Gastroesophageal sphincter (tissue), 4 donors: ENCODE data around the gene UROC1. TPM values are rescaled to one million over a fixed set of nuclear protein-coding genes. Genes with fewer than 3 reads are reported as not detected.

ENCODE experiments used
- ATAC-seq: fragments of 150-250 bp; one replicate; pipeline ENCODE4 v1.9.1; 2016; ENCODE audit warnings: mild to moderate bottlenecking, moderate library complexity
- H3K27ac ChIP-seq, 4 donors: fragments of 200-600 bp; sonication (generic) in 3 of 4; 1 replicate in 3 of 4; 2 replicates in 1 of 4; pipeline ENCODE4 v1.5.1; 2016 to 2019
- H3K27me3 ChIP-seq: fragments of 200-600 bp; sonication (generic); one replicate; pipeline ENCODE4 v1.5.1; 2019
- H3K36me3 ChIP-seq, 2 donors: fragments of 200-600 bp; sonication (generic); one replicate each; pipeline ENCODE4 v1.5.1; 2019; ENCODE audit warnings: control low read depth in 1 of 2
- H3K4me1 ChIP-seq, 3 donors: fragments of 200-600 bp; sonication (generic); 1 replicate in 2 of 3; 2 replicates in 1 of 3; pipeline ENCODE4 v1.5.1; 2016 to 2019; ENCODE audit warnings: control low read depth in 2 of 3
- H3K4me3 ChIP-seq, 2 donors: fragments of 200-600 bp; sonication (generic); one replicate each; pipeline ENCODE4 v1.5.1; 2019; ENCODE audit warnings: mild to moderate bottlenecking in 1 of 2, moderate library complexity in 1 of 2
- H3K9me3 ChIP-seq, 3 donors: fragments of 200-600 bp; sonication (generic); one replicate each; pipeline ENCODE4 v1.5.1; 2017 to 2019; ENCODE audit warnings: control low read depth in 2 of 3
- EP300 ChIP-seq: sonication (generic); formaldehyde crosslinking; IDR thresholded peaks from one replicate; pipeline ENCODE4 v1.6.1; 2017; ENCODE audit warnings: antibody characterized with exemption, mild to moderate bottlenecking
- POLR2A ChIP-seq, 2 donors: fragments of 450-650 bp; IDR thresholded peaks; one replicate each; pipeline ENCODE4 v1.6.1; 2017; ENCODE audit warnings: antibody characterized with exemption in 2 of 2, mild to moderate bottlenecking in 2 of 2, moderate library complexity in 1 of 2
- POLR2AphosphoS5 ChIP-seq: sonication (generic); formaldehyde crosslinking; IDR thresholded peaks from one replicate; pipeline ENCODE4 v1.6.1; 2017; ENCODE audit warnings: antibody characterized with exemption
- WGBS, 2 donors: methylation state at CpG; one replicate each; pipeline ENCODE4 v1.1.5; 2018; ENCODE audit warnings: low coverage in 1 of 2; 5-methylcytosine and 5-hydroxymethylcytosine counted together
- total RNA-seq, 4 donors: library from RNA; depleted of rRNA; stranded (reverse); fragments of >200 nt; gene quantifications; one replicate each; pipeline ENCODE4 v1.1.0, GENCODE V29; 2016
- TF ChIP-seq, protein P1 (sequence below), 4 experiments: fragments of 200-600 bp in 2 of 4; fragments of 450-650 bp in 2 of 4; sonication (generic) in 1 of 4; IDR thresholded peaks; one replicate each; pipeline ENCODE4 v1.5.1; 2017 to 2019; ENCODE audit warnings: antibody characterized with exemption in 4 of 4, mild to moderate bottlenecking in 2 of 4, moderate library complexity in 2 of 4

Gene UROC1
- total RNA-seq, 4 donors from 2014 or later: not detected

GRCh38 chr3:126557415-126557745 lies 39.8 kb upstream of the UROC1 start:
- peaks cover 8% of the 10 kb centered on the region for H3K27me3 ChIP-seq
- H3K4me1 ChIP-seq: no peaks in the 10 kb centered on the region
- no peak overlapping the region for H3K4me3 ChIP-seq
- TF ChIP-seq EP300: no peak
- TF ChIP-seq POLR2A (IDR thresholded peaks at IDR 0.05): no peak
- TF ChIP-seq POLR2AphosphoS5: no peak
- TF ChIP-seq, protein P1, sequence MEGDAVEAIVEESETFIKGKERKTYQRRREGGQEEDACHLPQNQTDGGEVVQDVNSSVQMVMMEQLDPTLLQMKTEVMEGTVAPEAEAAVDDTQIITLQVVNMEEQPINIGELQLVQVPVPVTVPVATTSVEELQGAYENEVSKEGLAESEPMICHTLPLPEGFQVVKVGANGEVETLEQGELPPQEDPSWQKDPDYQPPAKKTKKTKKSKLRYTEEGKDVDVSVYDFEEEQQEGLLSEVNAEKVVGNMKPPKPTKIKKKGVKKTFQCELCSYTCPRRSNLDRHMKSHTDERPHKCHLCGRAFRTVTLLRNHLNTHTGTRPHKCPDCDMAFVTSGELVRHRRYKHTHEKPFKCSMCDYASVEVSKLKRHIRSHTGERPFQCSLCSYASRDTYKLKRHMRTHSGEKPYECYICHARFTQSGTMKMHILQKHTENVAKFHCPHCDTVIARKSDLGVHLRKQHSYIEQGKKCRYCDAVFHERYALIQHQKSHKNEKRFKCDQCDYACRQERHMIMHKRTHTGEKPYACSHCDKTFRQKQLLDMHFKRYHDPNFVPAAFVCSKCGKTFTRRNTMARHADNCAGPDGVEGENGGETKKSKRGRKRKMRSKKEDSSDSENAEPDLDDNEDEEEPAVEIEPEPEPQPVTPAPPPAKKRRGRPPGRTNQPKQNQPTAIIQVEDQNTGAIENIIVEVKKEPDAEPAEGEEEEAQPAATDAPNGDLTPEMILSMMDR (IDR thresholded peaks at IDR 0.05): no peak
- no peak overlapping the region for H3K27ac ChIP-seq
- ATAC-seq: no peak
- H3K9me3 ChIP-seq: peaks cover 0 to 14% (median 0%) of the 10 kb centered on the region in 3 donors
- H3K36me3 ChIP-seq: no peaks in the 10 kb centered on the region
- WGBS, 2 donors: no CpG with 5 or more reads among the region's 11 CpGs

DNA sequence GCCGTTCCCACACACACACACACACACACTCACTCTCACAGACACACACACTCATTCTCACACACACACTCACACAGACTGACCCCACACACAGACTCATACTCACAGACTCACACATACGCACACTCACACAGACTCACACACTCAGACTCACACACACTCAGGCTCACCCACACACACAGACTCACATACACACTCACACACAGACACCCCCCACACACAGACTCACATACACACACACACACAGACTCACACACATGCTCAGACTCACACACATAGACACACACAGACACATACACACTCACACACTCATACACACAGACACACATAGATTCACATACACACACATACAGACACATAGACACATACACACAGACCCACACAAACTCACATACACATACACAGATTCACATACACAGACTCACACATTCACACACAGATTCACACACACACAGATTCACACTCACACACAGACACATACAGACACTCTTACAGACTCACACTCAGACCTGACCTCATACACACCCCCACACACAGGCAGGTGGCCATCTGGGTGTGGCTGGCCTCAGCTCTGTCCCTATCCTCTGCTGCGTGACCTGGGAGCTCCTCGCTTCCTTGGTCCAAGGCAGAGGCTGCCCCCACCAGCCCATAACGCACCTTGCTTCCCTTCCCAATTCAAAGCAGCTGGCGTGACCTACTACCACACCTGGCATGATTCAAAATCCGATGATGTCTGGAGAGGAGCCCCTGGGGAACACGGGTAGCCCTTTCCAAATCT lies 39.3 kb upstream of the UROC1 start:
- TF ChIP-seq POLR2AphosphoS5 (no peak), EP300 (no peak)
- TF ChIP-seq, protein P1 (IDR thresholded peaks at IDR 0.05): no peak
- Histone ChIP-seq H3K4me1 (no peaks in the 10 kb centered on the region), H3K27ac (no peak overlapping the region), H3K36me3 (no peaks in the 10 kb centered on the region), H3K4me3 (no peak overlapping the region), H3K27me3 (peaks cover 8% of the 10 kb centered on the region), H3K9me3 (peaks cover 0 to 12% (median 0%) of the 10 kb centered on the region in 3 donors)
- no peak for ATAC-seq
- WGBS, 2 donors: 84 to 86% methylated on average over 2 to 3 of the region's 8 CpGs

DNA sequence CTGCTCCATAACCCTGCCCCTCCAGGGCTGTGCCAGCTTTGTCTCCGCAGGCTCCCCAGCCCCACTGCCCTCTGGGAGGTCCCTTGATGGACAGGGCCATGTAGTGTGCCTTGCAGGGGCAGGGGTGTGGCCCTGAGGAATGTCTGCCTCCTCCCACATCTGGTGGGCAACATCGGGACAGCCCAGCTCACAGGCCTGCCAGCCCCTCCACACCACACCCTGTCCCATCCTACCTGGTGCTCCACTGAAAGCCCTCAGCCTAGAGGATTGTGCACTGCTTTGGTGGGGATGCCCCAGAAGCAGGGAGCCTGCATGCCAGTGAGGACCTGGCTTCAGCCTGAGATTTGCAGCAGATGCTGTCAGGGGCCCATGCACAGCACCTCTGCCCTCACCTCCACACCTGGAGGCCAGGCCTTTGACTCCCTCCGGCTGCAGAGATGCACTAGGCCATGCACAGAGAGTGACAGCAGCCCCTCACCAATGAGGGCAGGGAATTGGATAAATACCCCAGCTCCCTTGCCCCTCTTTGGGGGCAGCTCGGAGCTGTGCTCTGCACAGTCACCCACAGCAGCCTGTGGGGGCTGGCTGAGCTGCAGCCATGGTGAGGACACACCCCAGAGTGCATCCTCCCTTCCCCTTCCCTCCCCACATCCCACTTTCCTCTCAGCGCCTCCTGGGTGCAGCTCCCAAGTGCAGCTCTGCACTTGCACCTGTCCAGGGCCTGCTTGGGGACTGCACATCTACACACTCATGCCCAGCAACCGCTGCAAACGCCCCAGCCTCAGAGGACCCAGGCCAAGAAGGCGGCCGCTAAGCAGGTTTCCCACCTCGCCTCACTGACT lies 38.4 kb upstream of the UROC1 start:
- peaks cover 0 to 4% (median 0%) of the 10 kb centered on the region in 3 donors for H3K9me3 ChIP-seq
- H3K27ac ChIP-seq: no peak overlapping the region
- no peaks in the 10 kb centered on the region for H3K36me3 ChIP-seq
- peaks cover 13% of the 10 kb centered on the region for H3K27me3 ChIP-seq
- H3K4me1 ChIP-seq: no peaks in the 10 kb centered on the region
- 25 to 92% methylated on average over 2 of the region's 10 CpGs for WGBS, 2 donors
- no peak for TF ChIP-seq POLR2A (IDR thresholded peaks at IDR 0.05)
- TF ChIP-seq POLR2AphosphoS5: no peak
- TF ChIP-seq EP300: no peak
- TF ChIP-seq, protein P1 (IDR thresholded peaks at IDR 0.05): no peak
- H3K4me3 ChIP-seq: no peak overlapping the region
- no peak for ATAC-seq

GRCh38 chr3:126554560-126555525 lies 37.3 kb upstream of the UROC1 start:
- TF ChIP-seq POLR2A (IDR thresholded peaks at IDR 0.05) (no peak), POLR2AphosphoS5 (no peak), EP300 (no peak)
- TF ChIP-seq, protein P1 (IDR thresholded peaks at IDR 0.05): no peak
- 100% methylated on average over 1 of the region's 19 CpGs for WGBS, 2 donors
- Histone ChIP-seq H3K9me3 (no peaks in the 10 kb centered on the region), H3K4me3 (no peak overlapping the region), H3K4me1 (no peaks in the 10 kb centered on the region), H3K36me3 (no peaks in the 10 kb centered on the region), H3K27ac (no peak overlapping the region), H3K27me3 (peaks cover 23% of the 10 kb centered on the region)
- no peak for ATAC-seq
